GM19397 (cell line): Measurements from ENCODE around the gene INTS7.

Source experiments
- ATAC-seq: cut with Tn5 transposase; IDR thresholded peaks from one replicate; pipeline ENCODE4 v1.9.1; 2021; ENCODE audit warnings: mild to moderate bottlenecking, moderate library complexity; ENCODE audit not compliant: unreplicated experiment

INTS7 gene

GRCh38 chr1:212035123-212035834 is at the start of gene INTS7, which contains the start of gene DTL:
TSS of gene INTS7 (minus strand) at chr1:212035557. CDS start at chr1:212035437, 120 bp downstream.
TSS of gene DTL (plus strand) at chr1:212035748. CDS start at chr1:212035891, 143 bp downstream.
- peak; percentile 75 for ATAC-seq

- ATAC-seq: no peak
Measured at GRCh38 chr1:212082765-212083406, 47.5 kb upstream of the INTS7 start.

DNA sequence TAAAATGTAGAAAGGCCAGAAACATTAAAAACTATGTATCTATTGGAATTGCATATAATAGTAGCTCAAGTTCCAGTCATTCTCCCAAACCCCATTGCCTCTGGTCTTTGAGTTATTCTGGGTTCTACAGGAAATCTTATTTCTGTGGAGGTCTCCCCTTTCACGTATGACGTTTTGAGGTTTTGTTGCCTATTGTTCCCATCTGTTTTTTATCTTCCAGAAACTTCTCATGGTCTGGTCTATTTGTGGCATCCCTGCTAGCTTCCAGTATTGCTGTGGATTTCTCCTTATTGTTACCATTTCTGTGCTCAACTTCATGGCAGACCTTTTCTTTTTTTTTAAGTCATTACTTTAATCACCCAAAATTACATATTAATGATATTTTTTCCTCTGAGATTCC is 43.5 kb upstream of the INTS7 start:
- ATAC-seq: no peak

- ATAC-seq: no peak
Measured at GRCh38 chr1:212077028-212077427, 41.7 kb upstream of the INTS7 start.

- ATAC-seq: no peak
Measured at GRCh38 chr1:212074856-212075255, 39.5 kb upstream of the INTS7 start.

GRCh38 chr1:212074313-212074712 is 39.0 kb upstream of the INTS7 start:
- ATAC-seq: no peak

- no peak for ATAC-seq
Measured at GRCh38 chr1:212073490-212073889, 38.1 kb upstream of the INTS7 start.

GRCh38 chr1:212072047-212072446 is 36.7 kb upstream of the INTS7 start:
- no peak for ATAC-seq

GRCh38 chr1:212070720-212071302 is 35.5 kb upstream of the INTS7 start:
- no peak for ATAC-seq

DNA sequence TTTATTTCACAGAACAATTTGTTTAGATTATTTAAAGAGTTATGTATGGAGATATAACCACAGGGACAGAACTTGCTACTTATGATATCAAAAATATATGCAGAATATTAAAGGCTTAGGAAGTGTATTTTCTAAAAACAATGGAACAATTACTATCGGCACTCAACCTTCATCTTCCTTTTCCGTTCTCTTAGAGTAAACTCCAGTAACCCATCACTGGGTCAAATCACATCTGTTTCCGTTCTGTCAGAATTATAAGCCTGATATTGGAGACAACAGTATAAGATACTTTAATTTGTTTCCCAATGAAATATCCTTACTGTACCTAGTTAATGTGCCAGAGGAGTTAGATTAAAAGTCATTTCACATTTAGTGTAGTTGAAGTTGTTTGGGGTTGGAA is 32.4 kb upstream of the INTS7 start:
- no peak for ATAC-seq

DNA sequence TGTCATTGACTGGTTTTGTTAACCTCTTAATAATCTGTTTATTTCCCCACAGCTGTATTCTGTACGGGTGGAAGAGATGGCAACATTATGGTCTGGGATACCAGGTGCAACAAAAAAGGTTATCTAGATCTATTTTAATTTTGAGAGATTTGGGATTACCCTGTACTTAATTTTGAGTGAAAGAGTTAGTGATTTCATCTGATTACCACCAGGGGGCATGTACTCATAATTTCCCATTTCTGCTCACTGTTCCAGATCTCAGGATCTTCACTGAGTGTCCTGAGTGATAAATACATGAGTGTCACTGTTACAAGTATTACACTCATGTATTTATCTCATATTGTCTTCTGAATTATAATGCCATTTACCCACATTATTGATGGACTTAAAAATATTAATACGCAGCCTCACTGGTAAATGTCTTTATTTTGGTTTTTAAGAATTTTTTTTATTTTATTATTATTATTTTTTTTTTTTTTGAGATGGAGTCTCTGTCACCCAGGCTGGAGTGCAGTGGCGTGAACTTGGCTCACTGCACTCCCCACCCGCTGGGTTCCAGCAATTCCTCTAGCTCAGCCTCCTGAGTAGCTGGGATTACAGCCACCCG is 27.6 kb upstream of the INTS7 start:
- no peak for ATAC-seq

DNA sequence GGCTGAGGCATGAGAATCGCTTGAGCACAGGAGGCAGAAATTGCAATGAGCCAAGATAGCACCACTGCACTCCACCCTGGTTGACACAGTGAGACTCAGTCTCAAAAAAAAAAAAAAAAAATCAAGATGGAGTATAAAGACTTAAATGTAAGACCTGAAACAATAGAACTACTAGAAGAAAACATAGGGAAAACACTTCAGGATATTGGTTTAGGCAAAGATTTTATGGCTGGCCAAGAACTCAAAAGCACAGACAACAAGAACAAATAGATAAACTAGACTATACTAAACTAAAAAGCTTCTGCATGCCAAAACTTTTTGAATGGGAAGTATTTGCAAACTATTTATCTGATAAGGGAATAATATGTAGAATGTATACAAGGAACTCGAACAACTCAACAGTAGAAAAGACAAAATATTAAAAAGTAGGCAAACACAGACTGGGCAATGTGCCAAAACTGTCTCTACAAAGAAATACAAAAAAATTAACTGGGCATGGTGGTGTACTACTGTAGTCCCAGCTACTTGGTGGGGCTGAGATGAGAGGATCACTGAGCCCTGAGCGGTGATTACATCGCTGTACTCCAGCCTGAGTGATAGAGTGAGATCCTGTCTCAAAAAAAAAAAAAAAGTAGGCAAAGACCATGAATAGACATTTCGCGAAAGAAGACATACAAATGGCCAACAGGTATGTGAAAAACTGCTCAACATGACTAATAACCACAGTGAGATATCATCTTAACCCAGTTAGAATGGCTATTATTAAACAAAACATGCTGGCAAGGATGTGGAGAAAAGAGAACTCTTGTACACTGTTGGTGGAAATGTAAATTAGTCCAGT is 25.5 kb upstream of the INTS7 start:
- ATAC-seq: no peak

DNA sequence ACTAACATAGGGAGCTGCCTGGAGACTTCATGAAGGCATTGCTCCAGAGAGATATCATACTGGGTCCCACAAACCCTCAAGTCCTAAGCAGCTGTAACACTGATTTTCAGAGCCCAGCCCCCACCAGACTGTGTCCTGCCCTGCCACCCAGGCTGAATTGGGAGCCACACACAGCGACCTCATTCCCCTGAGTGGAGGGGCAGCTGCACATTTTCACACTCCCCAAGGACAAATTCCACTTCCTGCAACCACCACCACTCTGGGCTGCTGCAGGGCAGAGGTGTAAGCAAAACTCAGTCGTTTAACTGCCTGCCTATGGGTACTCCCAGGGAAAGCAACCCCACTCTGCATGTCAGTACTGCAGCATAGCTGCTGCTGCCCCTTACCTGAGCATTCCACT is 20.0 kb upstream of the INTS7 start:
- no peak for ATAC-seq

GRCh38 chr1:212053993-212054392 is 18.6 kb upstream of the INTS7 start:
- ATAC-seq: no peak

DNA sequence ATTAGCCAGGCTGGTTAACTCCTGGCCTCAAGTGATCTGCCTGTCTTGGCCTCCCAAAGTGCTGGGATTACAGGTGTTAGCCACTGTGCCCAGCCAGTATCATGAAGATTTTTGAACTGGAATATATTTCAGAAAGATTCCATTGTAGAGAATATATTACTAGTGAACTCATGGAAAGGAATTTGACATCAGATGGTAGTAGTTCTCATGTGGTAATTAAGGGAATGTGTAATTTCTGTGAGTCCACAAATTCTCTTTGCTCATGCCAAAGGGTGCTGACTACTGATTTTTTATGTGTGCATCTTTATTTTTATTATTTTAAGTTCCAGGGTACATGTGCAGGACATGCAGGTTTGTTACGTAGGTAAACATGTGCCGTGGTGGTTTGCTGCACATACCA is 10.6 kb upstream of the INTS7 start:
- ATAC-seq: no peak

DNA sequence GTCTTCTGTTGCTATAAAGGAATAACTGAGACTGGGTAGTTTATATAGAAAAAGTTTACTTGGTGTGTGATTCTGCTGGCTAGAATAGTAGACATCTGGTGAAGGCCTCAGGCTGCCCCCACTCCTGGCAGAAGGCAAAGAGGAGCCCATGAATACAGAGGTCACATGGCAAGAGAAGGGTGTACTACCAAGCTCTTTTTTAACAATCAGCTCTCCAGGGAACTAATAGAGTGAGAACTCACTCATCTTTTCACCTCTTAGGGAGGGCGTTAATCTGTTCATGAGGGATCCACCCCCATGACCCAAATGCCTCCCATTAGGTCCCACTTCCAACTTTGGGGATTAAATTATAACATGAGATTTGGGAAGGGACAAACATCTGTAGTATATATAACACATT is 9.5 kb upstream of the INTS7 start:
- no peak for ATAC-seq

DNA sequence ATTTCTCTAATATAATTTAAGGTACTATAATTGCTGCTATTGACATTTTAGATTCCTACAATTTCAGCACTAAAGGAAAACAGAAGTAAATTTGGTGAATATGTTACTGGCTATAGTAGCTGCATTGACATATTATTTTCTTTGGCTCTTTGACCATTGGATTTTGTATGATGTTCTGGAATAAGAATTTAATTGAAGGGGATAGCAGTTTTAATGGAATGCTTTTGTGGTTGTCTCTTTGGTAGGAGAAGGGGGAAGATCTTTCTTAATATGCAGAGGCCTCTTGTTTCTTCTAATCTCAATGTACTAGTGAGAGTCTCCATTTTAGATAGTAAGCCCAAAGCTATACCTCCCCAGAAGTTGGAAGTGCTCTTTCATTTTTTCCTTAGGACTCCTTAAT is 7.1 kb upstream of the INTS7 start:
- ATAC-seq: no peak

GRCh38 chr1:212040629-212041412 is 5.5 kb upstream of the INTS7 start:
- no peak for ATAC-seq

DNA sequence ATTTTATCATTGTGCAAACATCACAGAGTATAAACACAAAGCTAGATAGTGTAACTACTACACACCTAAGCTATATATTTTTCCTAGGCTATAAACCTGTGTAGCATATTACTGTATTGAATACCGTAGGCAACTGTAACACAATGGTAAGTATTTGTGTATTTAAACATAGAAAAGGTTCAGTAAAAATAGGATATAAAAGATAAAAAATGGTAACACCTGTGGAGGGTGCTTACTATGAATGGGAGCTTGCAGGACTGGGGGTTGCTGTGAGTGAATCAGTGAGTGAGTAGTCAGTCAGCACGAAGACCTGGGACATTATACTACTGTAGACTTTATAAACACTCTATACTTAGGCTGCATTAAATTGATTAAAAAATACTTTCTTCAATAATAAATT is 4.3 kb upstream of the INTS7 start:
- ATAC-seq: no peak

DNA sequence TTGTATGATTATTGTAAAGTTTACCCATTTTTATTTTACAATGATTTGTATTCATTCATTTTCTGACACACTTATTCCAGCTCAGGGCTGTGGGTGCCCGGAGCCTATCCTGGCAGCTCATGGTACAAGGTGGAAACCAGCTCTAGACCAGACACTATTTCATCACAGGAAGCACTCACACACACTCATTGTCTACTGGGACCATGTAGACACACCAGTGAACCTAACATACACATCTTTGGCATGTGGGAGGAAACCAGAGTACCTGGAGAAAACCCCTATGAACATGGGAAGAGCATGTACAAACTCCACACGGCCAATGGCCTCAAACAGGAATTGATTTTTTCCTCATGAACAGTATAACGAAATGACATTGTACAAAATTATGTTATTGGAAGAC is 2.5 kb upstream of the INTS7 start:
- ATAC-seq: no peak
